GM19468 (cell line): Measurements from ENCODE around the gene MRTFB.
"Not testable (repeated sequence)": the region's sequence is repeated elsewhere in the genome, so short reads cannot be mapped to it uniquely, and the experiment has no call there.

ENCODE experiments used
- ATAC-seq: cut with Tn5 transposase; IDR thresholded peaks from one replicate; pipeline ENCODE4 v1.9.1; 2021; ENCODE audit warnings: mild to moderate bottlenecking, moderate library complexity, moderate number of reproducible peaks; ENCODE audit not compliant: unreplicated experiment; ENCODE audit errors: extremely low read depth

MRTFB gene

DNA sequence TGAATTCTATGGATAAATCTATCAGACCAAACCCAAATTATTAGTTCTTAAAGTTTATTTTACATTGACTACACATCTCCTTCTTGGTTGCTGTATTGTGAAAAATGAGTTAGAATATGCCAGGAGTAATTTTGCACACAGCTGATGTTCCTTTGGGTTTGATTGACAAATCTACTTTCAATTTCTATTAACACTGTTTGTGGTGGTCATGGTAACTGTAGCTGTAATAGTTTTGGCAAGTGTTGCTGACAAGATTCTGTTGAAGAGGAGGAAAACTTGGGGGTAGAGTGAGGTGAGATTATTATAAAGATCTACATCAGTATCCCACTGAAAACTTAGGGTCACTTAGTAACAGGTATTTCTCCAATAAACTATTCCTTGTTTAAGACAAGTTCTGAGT is 30.3 kb downstream of the MRTFB start:
- ATAC-seq = peak; percentile 47

DNA sequence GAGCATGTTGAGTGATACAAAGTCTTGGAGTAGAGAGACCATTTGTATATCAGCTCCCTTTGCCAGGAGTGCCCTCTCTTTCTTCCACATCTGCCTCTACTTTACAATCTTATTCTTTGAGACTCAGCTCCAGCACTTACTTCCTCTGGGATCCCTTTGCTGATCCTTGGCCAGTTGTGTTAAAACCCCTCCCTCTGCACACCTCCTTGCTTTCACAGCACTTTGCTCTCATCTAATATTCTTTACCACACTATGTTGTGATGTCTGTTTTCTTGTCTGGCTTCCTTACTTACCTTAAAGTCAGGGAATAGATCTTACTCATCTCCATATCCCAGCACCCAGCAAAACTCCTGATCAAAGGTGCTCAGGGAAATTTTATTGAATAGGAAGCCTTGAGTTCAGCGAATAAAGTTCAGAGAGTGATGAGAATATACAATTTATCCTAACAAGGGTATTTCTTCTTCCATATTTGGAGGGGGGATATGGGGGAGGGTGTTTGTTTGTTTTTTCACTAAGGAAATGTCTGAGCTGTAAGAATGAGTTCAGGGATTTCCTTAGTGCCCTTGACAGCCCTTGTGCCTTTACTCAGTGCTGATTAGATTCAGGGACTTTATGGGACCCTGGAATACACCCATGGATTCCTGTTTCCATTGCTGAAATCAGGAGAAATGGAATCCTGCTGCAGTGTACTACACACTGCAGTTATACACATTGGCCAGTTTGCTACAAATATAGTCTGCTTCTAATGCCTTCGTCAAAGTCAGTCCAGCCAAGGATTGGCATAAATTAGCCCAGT is 32.0 kb downstream of the MRTFB start:
- no peak for ATAC-seq

GRCh38 chr16:14104066-14104465 is 32.9 kb downstream of the MRTFB start:
- no peak for ATAC-seq

DNA sequence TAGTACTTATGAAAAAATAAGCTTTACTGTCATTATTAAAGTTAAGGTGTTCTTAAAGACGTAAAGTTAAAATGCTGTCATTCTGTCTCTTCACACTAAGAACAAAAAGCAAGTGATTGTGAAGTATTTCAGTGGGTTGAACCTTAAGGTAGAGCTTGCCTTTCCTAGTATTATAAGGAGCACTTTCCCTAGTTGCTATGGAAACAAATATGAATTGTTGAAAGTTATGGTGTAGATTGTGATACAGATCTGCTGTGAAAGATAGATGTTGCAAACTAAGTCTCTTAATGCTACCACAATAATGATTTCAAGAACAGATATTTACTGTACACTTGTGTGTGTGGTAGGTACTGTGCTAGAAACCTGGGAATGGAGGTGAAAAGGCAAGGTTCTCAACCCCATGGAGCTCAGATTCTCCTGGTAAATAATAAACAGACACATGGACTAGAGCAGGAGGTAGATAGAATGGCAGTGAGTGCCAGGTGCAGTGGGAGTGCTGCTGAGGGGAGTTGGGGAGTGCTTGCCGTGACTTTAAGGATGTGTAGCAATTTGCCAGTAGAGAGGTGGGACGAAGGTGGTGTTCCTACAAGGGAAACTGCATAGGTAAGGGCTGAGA is 34.7 kb downstream of the MRTFB start:
- ATAC-seq = no peak

DNA sequence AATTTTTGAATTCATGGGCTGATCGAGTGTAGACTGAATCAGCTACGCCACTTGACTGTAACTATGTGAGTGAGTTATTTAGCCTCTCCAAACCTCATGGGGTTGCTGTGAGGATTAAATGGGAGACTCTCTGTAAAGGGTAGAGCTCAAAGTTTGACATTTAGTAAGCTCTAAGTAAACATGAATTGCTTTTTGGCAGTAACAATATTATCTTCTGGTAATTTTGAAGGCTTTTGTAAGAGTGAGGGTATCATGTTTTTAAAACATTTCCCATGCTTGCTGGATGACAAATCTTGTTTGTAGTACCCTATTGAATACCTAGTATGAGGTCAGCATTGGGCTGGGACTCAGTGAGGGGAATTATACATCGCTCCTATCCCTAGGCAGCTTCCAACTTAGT is 35.3 kb downstream of the MRTFB start:
- ATAC-seq = no peak

DNA sequence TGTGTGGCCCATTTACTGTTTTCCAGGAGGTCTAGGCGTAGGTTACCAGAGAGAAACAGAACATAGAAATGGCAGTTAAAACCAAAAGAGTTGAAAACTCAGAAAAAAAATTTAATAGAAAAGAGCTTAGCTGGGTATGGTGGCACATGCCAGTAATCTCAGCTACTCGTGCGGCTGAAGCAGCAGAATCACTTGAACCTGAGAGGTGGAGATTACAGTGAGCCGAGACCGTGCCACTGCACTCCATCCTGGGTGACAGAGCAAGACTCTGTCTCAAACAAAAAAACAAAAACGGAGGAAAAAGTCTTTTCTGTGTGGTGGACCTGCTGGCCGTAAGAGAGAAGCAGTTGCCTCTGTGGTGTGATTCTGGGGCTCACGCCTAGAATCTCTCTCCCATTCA is 35.8 kb downstream of the MRTFB start:
- ATAC-seq = no peak

- no peak for ATAC-seq
These were observed 38.1 kb downstream of the MRTFB start for GRCh38 chr16:14109077-14109775.

DNA sequence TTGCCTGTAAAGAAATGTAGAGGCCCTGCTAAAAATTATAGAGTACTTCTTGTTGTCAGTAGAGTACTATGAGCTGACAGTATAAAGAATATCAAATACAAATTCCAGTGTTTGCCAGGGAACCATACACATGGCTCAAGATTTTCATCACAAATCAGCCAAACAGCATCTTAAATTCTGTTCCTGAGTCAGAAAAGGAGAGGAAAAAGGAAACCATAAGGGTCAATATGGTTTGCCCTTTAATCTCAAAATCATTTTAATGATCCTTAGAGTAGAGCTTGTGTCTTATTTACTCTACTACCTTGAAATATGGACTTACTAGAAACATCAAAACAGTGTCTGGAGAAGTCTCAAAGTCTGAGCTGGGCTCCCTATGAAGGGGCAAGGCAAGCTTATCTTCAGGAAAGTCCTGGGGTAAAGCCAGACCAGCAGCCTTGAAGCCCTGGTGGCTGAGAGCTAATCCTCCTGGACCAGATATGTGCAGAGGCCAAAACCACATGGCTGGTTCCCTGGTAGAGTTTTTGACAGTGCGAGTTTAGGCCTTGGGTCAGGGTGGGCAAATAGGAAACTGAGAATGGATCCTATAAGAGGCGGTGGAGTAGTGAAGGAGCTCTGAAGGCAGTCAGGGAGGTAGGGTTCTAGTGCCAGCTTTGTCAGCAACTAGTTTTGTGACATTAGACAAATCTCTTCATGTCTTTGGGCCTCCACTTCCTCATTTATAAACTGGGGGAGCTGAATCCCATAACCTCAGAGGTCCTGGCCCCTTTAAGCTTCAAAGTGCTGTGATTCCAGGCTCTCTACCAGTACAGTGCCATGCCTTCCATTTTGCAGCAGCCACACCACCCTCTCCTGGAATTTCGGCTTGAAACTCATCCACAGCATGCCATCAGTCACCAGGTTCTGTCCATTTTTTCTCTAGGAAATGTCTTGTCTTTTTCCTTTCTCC is 38.9 kb downstream of the MRTFB start:
- no peak for ATAC-seq

DNA sequence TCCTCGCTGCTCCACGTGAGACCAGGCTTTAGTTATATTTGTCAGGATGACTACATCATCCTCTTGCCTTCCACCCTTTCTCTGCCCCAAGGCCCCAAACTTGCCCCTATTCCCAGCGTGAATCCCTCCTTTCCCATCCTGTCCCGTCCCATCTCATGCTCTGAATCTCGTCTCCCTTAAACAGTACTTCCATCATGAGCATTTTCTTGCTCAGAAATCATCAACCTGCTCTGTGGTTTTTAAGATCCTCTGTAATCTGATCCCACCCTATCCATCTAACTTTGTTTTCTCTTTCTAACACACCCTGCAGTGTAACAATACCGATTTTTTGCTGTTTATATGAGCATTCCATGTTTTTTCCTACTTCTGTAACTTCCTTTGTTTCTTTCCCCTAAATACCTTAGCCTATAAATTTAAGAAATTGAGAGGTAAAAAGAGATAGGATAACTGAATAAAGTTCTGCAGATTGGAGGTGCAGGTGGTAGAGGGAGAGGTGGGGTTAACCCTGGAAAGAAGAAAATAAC is 39.7 kb downstream of the MRTFB start:
- no peak for ATAC-seq

GRCh38 chr16:14111713-14112538 is 40.8 kb downstream of the MRTFB start:
- ATAC-seq = no peak

DNA sequence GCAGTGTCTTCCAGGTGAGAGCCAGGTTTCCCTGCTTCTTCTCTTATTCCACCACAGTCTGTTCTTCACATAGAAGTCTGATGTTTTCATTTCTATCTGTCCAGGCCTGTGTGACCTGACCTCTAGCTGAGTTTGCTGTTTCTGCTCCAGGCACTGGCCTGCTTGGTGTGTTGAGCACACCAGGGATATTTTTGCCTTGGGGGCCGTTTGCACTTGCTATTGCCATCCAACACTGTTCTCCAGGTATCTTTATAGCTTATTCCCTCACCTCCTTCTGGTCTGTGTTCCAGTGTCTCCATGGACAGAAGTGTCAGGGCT is 41.4 kb downstream of the MRTFB start:
- ATAC-seq = no peak

GRCh38 chr16:14113344-14113743 is 42.2 kb downstream of the MRTFB start:
- no peak for ATAC-seq

DNA sequence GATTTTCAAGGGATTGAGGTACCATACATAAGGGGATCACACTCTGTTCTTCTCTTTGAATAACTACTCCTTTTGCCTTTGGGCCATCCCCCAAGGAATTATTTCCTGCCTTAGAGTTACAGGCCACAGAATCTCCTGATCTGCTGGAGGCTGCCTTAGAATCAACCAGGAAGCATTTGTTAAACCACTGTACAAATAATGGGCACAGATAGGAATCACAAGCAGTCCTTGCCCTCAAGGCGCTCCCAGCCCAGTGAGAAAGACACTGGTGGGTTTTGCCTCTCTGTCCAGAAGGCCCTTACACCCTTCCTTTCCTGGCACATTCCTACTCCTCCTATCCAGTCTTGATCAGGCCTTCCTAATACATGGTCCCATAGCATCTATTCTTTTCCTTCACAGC is 45.9 kb downstream of the MRTFB start:
- ATAC-seq = no peak

- no peak for ATAC-seq
These were observed 48.7 kb downstream of the MRTFB start for GRCh38 chr16:14119799-14120198.

DNA sequence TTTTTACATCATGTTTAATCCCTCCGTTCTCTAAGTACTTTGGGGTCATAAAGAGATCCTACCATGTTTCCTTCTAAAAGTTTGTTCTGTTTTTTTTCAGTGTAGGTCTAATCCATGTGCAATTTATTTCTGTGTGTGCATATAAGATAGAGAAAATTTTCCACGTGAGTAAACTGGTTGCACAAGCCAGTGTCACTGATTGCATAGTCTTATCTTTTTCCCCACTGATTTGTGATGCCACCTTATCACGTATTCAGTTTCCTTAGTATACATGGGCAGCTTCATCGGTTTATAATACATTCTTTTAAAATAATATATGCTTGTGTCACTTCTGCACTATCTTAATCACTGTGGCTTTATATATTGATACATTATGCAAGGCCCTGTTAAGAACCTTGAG is 49.2 kb downstream of the MRTFB start:
- ATAC-seq = no peak

DNA sequence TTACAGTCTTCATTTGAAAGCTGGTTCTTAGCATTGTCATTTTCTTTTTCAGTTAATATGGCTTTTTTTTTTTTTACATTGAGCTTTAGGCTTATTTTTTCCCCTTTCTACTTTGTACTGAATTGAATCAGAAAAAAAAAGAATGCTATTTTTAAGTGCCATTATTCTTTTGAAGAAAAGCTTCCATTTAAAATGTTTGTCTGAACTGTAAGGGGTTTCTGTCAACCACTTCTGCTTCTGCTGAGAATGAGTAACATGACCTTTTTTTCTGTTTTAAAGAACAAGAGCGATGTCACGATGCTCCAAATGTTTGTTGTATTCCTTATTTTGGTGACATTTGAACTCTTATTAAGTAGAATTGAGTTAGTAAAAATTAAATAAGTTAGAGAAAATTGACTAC is 50.0 kb downstream of the MRTFB start:
- ATAC-seq = no peak

DNA sequence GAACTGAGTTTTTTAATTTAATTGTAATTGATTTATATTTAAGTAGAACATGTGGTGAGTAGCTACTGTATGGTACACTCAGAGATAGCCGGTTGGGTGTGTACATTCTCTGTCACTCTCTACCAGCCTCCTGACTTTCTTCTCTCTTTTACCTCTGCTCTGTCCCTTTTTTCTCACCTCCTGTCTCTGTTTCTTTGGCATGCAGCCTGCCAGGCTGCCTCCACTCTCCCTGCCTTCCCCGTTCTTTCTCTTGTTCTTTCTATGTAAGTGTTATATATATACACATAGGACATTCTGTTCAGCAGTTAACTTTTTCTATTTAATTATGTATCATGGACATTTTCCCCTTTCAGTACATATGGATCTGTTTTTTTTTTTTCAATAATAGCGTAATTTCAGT is 50.8 kb downstream of the MRTFB start:
- ATAC-seq = no peak

DNA sequence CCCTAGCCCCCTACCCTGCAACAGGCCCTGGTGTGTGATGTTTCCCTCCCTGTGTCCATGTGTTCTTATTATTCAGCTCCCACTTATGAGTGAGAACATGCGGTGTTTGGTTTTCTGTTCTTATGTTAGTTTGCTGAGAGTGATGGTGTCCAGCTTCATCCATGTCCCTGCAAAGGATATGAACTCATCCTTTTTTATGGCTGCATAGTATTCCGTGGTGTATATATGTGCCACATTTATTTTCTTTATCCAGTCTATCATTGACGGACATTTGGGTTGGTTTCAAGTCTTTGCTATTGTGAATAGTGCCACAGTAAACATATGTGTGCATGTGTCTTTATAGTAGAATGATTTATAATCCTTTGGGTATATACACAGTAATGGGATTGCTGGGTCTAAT is 51.3 kb downstream of the MRTFB start:
- not testable (repeated sequence) for ATAC-seq

DNA sequence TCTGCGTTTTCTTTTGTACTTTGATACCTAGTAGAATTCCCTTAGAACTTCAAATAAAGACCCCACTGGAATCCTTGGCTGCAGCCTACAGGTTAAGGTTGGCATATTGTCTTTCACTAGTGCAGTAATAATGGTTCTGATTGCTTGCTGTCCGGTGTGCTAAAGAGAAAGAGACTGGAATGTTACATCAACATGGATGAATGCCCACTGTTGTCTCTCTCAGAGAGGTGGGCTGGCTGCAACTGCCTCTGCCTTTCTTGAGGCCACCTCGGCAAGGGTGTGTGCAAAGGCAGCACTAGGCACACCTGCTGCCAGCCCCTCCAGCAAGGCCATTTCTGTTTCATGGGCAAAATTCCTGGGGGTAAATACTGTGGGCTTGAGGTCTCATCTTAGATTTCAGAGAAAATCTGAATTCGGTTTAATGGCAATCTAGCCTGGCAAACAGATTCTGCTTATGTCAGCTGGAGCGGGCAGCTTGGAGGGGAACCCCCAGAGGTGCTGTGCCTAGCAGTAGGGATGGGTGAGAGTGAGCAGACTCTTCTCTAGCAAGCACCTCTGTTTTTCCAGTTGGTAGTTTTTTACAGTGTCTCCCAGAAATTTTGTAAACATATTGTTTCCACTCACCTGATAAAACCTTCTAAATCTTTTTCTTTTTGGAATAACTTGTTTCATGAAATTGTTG is 54.0 kb downstream of the MRTFB start:
- no peak for ATAC-seq
